H1 (cell line): ENCODE results near the gene MEF2A.

ENCODE experiments used
- CBX5 ChIP-seq: fragments of 300-800, 300-1000 bp; sonication (generic); IDR thresholded peaks from 2 replicates; pipeline ENCODE4 v1.7.1; 2016; ENCODE audit warnings: antibody characterized with exemption, low read length, low read depth
- CEBPB ChIP-seq: IDR thresholded peaks from 2 replicates; pipeline ENCODE4 v1.6.1; 2012; ENCODE audit warnings: low read depth, low read length
- CTCF ChIP-seq, 3 experiments: IDR thresholded peaks; 1 replicate in 2 of 3; 2 replicates in 1 of 3; pipeline versions ENCODE4 v1.5.1 to v1.6.1; 2011; ENCODE audit warnings: low read length in 3 of 3, mild to moderate bottlenecking in 3 of 3, inconsistent platforms in 2 of 3, low read depth in 1 of 3, moderate library complexity in 1 of 3; ENCODE audit not compliant: insufficient read depth in 1 of 3; ENCODE audit errors: control extremely low read depth in 1 of 3
- EZH2 ChIP-seq: fragments of 200-600 bp; sonication (generic); IDR thresholded peaks from 2 replicates; pipeline ENCODE4 v1.7.1; 2012; ENCODE audit warnings: low read depth, mild to moderate bottlenecking, moderate library complexity, low read length, inconsistent platforms; ENCODE audit not compliant: severe bottlenecking
- JUND ChIP-seq: IDR thresholded peaks from 2 replicates; pipeline ENCODE4 v1.6.1; 2011; ENCODE audit warnings: mild to moderate bottlenecking, improper control_type of control experiment, low read length
- MAFK ChIP-seq: IDR thresholded peaks from 2 replicates; pipeline ENCODE4 v1.6.1; 2012; ENCODE audit warnings: low read depth, mild to moderate bottlenecking, improper control_type of control experiment, low read length
- MAX ChIP-seq: IDR thresholded peaks from 2 replicates; pipeline ENCODE4 v1.6.1; 2012; ENCODE audit warnings: inconsistent platforms
- RNF2 ChIP-seq: fragments of 200-900, 300-1000 bp; sonication (generic); IDR thresholded peaks from 2 replicates; pipeline ENCODE4 v1.7.1; 2016; ENCODE audit warnings: borderline replicate concordance, low read depth, mild to moderate bottlenecking, antibody characterized with exemption, low read length; ENCODE audit not compliant: poor library complexity, severe bottlenecking; ENCODE audit errors: missing control alignments
- SP1 ChIP-seq: IDR thresholded peaks from 2 replicates; pipeline ENCODE4 v1.6.1; 2011; ENCODE audit warnings: low read depth, low read length
- TAF7 ChIP-seq: optimal IDR thresholded peaks from 2 replicates; pipeline ENCODE3; 2011; ENCODE audit warnings: low read depth, mild to moderate bottlenecking, inconsistent platforms, low read length, moderate library complexity, borderline replicate concordance
- USF2 ChIP-seq: IDR thresholded peaks from 2 replicates; pipeline ENCODE4 v1.6.1; 2011; ENCODE audit warnings: low read length, improper control_type of control experiment

- no peak for TF ChIP-seq SP1
- no peak for TF ChIP-seq MAFK
- no peak for TF ChIP-seq TAF7
- no peak for TF ChIP-seq MAX
- no peak for TF ChIP-seq RNF2
- TF ChIP-seq CTCF (IDR thresholded peaks at IDR 0.05; ENCODE audit: control extremely low read depth in 1 of 3, insufficient read depth in 1 of 3, low read depth in 1 of 3, low read length in 3 of 3), result no peak
- TF ChIP-seq CEBPB, result no peak
- TF ChIP-seq EZH2, result no peak
- TF ChIP-seq USF2, result no peak
- no peak for TF ChIP-seq JUND
- no peak for TF ChIP-seq CBX5
Observed at GRCh38 chr15:99605490-99605931, 39.7 kb downstream of the MEF2A start.
